Suprapubic skin (tissue), 3 donors: Measurements from ENCODE around the gene FGF22.

ENCODE experiments used
- CTCF ChIP-seq, 2 donors: fragments of 200-600 bp in 1 of 2; fragments of 450-650 bp in 1 of 2; sonication (generic) in 1 of 2; IDR thresholded peaks; one replicate each; pipeline ENCODE4 v1.5.1; 2016 to 2019; ENCODE audit warnings: antibody characterized with exemption in 2 of 2, mild to moderate bottlenecking in 1 of 2, moderate library complexity in 1 of 2
- EP300 ChIP-seq: sonication (generic); formaldehyde crosslinking; IDR thresholded peaks from one replicate; pipeline ENCODE4 v1.6.1; 2017; ENCODE audit warnings: antibody characterized with exemption
- POLR2A ChIP-seq, 2 donors: fragments of 450-650 bp; IDR thresholded peaks; one replicate each; pipeline ENCODE4 v1.6.1; 2017; ENCODE audit warnings: antibody characterized with exemption in 2 of 2, mild to moderate bottlenecking in 2 of 2, moderate library complexity in 2 of 2

- TF ChIP-seq CTCF (IDR thresholded peaks at IDR 0.05) (no peak), POLR2A (IDR thresholded peaks at IDR 0.05) (peak in 1 of 2 donors; percentile 72), EP300 (no peak)
These were observed 36.8 kb downstream of the FGF22 start, which contains the start of gene FSTL3 for GRCh38 chr19:676339-677105.
